GM13976 (cell line): ENCODE results near the gene CMIP.

Source experiments
- DNase-seq: peaks from one replicate; pipeline ENCODE4 v3.0.0; 2012; ENCODE audit warnings: low spot score
- CTCF ChIP-seq: IDR thresholded peaks from 2 replicates; pipeline ENCODE4 v1.5.1; 2012; ENCODE audit warnings: borderline replicate concordance, mild to moderate bottlenecking; ENCODE audit not compliant: insufficient read depth; ENCODE audit errors: extremely low read depth, missing control alignments, control extremely low read depth
- in situ Hi-C: fragments of 300-500 bp; cut with MboI; formaldehyde crosslinking; loops from one replicate; pipeline ENCODE4 v1.12.0; 2022; ENCODE audit warnings: low sequenced_read_pairs, mixed read lengths, inconsistent platforms; ENCODE audit not compliant: unreplicated experiment

The CMIP gene

GRCh38 chr16:81700780-81701165 is 256.2 kb downstream of the CMIP start:
- no peak for DNase-seq
- in situ Hi-C loops = no loop called here
- no peak for TF ChIP-seq CTCF

DNA sequence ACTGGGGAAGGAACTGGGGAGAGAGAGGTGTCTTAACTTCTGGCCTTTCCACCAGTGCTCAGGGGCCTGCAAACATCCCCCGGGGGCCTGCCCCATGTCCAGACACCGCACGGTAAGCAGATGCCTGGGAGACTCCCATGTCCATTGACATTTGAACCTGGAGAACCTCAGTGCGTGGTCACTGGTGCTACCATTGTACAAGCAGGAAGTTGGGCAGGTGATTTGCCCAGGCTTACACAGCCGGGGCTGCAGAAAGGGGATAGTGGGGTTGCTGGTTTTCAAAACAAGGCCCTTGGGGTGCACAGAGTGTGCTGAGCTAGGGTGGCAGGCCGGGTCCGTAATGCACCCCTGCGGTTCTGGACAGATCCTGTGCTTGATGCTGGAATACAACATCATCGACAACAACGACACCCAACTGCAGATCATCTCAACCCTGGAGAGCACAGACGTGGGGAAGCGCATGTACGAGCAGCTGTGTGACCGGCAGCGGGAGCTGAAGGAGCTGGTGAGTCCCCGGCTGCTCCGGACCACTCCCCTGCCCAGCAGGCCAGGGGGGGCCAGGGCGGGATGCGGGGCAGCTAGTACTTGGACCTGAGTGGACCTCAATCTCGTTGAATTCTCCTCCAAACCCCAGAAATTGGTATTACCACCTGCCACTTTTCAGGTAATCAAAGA is 256.8 kb downstream of the CMIP start:
- TF ChIP-seq CTCF = no peak
- DNase-seq = no peak
- in situ Hi-C loops = no loop called here

- TF ChIP-seq CTCF = no peak
- DNase-seq = no peak
- in situ Hi-C loops = no loop called here
Observed at GRCh38 chr16:81702506-81702905, 257.9 kb downstream of the CMIP start.

DNA sequence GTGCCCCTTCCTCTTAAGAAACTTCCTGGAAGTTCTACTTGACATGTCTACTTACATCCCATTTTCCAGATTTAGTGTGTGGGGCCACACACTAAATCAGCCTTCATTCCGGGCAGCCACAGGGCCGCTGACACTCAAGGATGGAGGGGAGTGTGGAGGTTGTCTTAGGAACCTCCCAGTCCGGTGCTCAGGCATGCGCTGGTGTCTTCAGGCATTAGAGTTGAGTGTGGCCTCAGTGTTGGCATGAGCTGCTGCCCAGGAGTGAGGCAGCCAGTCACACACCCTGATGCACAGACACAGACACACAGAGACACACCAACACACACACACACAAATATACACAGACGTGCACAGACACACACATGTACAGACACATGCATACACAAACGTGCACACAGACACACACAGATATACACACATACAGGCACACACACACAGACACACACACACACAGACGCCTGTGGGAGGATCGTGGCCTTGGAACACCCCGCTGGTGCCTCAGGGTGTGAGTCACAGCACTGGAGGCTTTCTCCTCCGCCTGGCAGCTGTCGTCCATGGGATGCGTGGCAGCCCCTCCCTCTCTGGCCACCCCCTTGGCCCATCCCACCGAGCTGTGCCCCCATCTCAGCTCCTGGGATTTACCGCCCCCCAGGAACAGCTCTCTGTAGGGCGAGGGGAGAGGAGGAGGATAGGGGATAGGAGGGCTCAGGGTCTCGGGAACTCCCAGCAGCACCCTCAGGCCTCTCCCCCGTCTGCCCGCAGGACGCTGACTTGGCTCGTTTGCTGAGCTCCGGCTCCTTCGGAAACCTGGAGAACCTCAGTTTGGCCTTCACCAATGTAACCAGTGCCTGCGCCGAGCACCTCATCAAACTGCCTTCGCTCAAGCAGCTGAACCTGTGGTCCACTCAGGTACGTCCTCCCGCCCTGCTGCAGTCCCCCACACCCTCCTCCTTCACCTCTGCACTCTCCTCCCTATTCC is 258.9 kb downstream of the CMIP start:
- in situ Hi-C loops = no loop called here
- no peak for DNase-seq
- no peak for TF ChIP-seq CTCF

DNA sequence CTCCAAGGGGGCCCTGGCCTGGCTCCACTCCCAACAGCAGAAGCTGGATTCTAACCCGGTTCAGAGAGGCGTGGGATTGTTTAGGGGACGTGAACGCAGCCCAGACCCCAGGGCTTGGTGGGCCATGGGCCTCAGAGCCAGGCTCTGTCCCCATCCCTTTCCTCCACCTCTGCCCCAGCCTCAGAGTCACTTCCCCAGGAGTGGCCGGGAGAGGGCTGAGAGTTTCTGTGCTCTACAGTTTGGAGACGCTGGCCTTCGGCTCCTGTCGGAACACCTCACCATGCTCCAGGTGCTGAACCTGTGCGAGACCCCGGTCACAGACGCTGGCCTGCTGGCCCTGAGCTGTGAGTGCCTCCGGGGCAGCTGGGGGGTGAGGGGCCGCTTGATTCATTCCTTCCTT is 260.7 kb downstream of the CMIP start:
- TF ChIP-seq CTCF = no peak
- no peak for DNase-seq
- in situ Hi-C loops = no loop called here

DNA sequence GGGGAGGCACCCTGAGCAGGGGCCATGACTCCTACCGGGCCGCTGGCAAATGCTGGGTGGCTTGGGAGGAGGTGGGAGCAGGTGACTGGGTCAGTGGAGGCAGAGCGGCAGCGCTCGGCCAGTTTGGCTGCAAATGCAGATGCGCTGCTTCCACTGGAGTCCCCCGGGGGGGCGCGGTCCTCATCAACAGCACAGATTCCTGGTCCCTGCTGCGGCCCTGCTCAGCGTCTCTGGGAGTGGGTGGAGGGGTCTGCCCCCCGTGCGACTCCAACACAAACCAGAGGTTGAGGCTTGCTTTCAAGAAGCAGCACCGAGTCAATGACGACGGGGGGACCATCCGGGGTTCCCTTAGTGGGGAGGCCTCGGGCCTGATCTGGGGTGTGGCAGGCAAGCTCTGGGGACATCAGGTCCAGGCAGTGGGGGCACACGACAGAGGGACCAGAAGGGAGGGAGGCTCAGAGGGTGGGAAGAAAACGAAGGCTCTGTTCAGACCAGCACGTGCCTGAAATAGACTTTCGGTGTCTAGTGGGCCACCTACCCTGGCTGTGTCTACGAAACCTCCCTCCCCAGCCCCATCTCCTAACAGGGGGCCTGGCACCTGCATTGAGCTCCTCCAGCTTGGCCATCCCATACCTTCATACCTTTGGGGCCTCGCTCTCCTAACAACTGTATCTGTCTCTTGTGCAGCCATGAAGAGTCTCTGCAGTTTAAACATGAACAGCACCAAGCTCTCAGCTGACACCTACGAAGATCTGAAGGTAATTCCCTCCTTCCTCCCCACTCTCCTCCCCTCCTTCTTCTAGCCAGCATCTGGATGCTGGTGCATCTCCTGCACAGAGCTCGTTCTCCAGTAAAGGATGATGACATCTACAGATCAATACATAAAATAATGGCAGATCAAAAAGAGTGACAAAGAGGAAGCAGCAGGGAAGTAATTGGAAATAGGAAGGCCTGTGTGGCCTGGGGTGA is 262.0 kb downstream of the CMIP start:
- in situ Hi-C loops = no loop called here

More for the DNA sequence above, 262.0 kb downstream of the CMIP start:
- TF ChIP-seq CTCF = no peak
- DNase-seq = no peak
